ENCODE results near the gene NIT1. TPM values are rescaled to one million over a fixed set of nuclear protein-coding genes. Genes with fewer than 3 reads are reported as not detected.
A peak's percentile ranks its signal among the peaks of the same experiment; 100 is the strongest.

The NIT1 gene
- total RNA-seq, 1 experiment from 2014 or later: 52.9 TPM

DNA sequence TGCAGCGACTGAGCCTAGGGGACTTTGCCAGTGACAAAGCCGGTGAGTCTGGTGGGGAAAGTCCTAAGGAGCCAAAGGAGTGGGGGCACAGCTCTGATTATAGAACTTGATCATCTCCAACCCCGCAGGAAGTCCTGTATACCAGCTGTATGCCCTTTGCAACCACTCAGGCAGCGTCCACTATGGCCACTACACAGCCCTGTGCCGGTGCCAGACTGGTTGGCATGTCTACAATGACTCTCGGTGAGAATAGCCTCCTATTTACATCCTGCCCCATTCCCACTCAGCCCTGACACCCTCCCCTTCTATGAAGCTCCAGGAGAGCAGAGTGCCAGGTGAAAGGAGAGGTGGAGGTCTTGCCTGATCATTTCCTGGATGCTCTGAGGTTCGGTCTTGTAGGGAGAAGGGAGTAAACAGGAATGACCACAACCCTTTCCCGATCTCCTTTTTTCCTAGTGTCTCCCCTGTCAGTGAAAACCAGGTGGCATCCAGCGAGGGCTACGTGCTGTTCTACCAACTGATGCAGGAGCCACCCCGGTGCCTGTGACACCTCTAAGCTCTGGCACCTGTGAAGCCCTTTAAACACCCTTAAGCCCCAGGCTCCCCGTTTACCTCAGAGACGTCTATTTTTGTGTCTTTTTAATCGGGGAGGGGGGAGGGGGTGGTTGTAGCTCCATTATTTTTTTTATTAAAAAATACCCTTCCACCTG is 47.2 kb downstream of the NIT1 start:
- peak overlapping the region; percentile 93 for H3K4me3 Mint-ChIP-seq (ENCODE audit: low read depth, unreplicated experiment)
- BruUV-seq (replicated peaks): no TSS peak
- peaks cover 71% of the 10 kb centered on the region for H3K36me3 Mint-ChIP-seq (ENCODE audit: insufficient read depth, unreplicated experiment)
- H3K9me3 Mint-ChIP-seq (ENCODE audit: low read depth, unreplicated experiment): no peaks in the 10 kb centered on the region
- CTCF ChIA-PET: interaction anchor here (0.5 to 1.3 kb wide), 5 partner anchors 10 to 225 kb away, joined by 3 to 10 read pairs (median 7); partner anchors contain the start of genes B4GALT3 and UFC1
- intact Hi-C loops (cut with micrococcal nuclease; ENCODE audit: unreplicated experiment): no loop called here
- peak overlapping the region; percentile 94 for H3K27ac Mint-ChIP-seq (ENCODE audit: unreplicated experiment)
- H3K4me1 Mint-ChIP-seq (ENCODE audit: low read depth, unreplicated experiment): peaks cover 15% of the 10 kb centered on the region
- TF ChIP-seq, protein P1, sequence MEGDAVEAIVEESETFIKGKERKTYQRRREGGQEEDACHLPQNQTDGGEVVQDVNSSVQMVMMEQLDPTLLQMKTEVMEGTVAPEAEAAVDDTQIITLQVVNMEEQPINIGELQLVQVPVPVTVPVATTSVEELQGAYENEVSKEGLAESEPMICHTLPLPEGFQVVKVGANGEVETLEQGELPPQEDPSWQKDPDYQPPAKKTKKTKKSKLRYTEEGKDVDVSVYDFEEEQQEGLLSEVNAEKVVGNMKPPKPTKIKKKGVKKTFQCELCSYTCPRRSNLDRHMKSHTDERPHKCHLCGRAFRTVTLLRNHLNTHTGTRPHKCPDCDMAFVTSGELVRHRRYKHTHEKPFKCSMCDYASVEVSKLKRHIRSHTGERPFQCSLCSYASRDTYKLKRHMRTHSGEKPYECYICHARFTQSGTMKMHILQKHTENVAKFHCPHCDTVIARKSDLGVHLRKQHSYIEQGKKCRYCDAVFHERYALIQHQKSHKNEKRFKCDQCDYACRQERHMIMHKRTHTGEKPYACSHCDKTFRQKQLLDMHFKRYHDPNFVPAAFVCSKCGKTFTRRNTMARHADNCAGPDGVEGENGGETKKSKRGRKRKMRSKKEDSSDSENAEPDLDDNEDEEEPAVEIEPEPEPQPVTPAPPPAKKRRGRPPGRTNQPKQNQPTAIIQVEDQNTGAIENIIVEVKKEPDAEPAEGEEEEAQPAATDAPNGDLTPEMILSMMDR (IDR thresholded peaks at IDR 0.05; ENCODE audit: unreplicated experiment): no peak
- no peaks in the 10 kb centered on the region for H3K27me3 Mint-ChIP-seq (ENCODE audit: unreplicated experiment)
- DNase-seq: no peak

DNA sequence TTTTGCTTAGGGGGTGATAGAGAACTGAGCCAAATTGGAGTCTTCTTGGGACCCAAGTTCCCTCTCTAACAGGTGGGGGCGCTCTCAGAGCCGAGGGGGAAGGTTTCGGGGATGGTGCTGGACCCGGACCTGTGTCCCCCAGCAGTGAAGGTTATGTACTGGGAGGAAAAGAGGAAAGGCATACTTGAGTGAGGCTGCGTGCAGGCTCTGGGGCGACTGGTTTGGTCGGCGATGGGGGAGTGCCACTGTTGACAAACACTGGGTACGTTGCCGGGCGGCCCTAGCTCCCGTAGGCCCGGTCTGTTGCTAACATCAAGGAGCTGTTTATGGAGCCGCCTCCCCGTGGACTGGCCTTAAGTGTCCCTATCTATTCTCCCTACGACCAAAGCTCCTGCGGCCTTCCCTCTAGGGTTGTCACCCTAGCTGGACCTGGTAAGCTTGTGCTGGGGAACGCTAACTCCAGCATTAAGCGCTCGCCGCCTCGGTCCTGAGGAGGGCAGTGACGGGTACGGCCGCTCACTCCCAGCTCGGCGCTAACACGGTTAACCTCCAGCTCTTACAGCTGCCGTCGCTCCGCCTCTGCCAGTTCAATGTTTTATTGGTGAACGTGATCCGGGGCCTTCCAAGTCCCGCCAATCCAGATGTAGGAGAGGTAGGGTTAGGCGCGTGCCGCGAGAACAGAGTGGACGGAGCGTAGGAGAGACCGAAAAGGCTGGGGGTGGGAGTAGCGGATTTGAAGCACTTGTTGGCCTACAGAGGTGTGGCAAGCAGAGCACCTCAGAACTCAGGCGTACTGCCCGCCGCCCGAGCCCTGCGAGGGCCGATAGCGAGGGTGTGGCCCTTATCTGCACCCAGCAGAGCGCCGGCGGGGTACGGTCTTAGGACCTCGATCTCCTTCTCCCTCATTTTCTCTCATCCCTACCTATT is 48.1 kb downstream of the NIT1 start, which contains the start of gene PPOX:
Gene PPOX (plus strand): TSS at position 685 of the 927 bp plus-strand sequence. CDS start 422 bp downstream, outside the sequence.
- no peaks in the 10 kb centered on the region for H3K9me3 Mint-ChIP-seq (ENCODE audit: low read depth, unreplicated experiment)
- H3K27ac Mint-ChIP-seq (ENCODE audit: unreplicated experiment): peak within 1 kb of the TSS; percentile 94
- no TSS peak for BruUV-seq (replicated peaks)
- CTCF ChIA-PET: interaction anchor here (0.5 to 1.3 kb wide), 10 partner anchors 8 to 224 kb away, joined by 3 to 10 read pairs (median 5); partner anchors contain the start of genes B4GALT3, DEDD, PCP4L1 and TOMM40L
- H3K36me3 Mint-ChIP-seq (ENCODE audit: insufficient read depth, unreplicated experiment): peaks cover 66% of the 10 kb centered on the region
- DNase-seq: peak; percentile 96
- intact Hi-C loops (cut with micrococcal nuclease; ENCODE audit: unreplicated experiment): no loop called here
- peaks cover 7% of the 10 kb centered on the region for H3K4me1 Mint-ChIP-seq (ENCODE audit: low read depth, unreplicated experiment)
- peak within 1 kb of the TSS; percentile 93 for H3K4me3 Mint-ChIP-seq (ENCODE audit: low read depth, unreplicated experiment)
- H3K27me3 Mint-ChIP-seq (ENCODE audit: unreplicated experiment): no peaks in the 10 kb centered on the region
- TF ChIP-seq, protein P1 (IDR thresholded peaks at IDR 0.05; ENCODE audit: unreplicated experiment): peak; percentile 58

DNA sequence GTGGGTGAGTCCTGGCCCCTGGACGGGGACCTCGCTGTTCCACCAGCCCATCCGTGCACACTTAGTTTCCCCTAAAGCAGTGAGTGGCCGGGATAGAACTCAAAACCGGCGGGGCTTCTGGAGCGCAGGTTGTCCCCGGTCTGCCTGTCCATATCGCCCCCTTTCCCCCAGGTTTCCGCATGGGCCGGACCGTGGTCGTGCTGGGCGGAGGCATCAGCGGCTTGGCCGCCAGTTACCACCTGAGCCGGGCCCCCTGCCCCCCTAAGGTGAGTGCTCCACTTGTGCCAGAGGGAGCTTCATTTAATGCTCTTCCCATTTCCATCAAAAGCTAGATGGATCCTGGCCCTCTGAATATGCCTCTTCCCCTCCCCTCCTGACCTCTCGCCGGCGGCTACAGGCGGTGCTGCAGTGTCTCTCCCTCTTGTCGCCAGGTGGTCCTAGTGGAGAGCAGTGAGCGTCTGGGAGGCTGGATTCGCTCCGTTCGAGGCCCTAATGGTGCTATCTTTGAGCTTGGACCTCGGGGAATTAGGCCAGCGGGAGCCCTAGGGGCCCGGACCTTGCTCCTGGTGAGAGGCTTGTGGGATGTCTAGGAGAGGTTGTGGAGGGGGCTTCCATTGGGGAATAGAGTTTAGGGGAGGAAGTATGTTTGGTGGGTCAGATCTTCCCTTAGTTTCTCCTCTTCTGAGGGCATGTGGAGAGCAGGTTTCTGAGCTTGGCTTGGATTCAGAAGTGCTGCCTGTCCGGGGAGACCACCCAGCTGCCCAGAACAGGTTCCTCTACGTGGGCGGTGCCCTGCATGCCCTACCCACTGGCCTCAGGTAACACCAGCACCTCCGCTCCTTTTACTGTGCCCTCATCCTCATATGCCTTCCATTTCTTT is 49.0 kb downstream of the NIT1 start:
- Mint-ChIP-seq H3K27me3 (ENCODE audit: unreplicated experiment) (no peaks in the 10 kb centered on the region), H3K36me3 (ENCODE audit: insufficient read depth, unreplicated experiment) (peaks cover 73% of the 10 kb centered on the region), H3K27ac (ENCODE audit: unreplicated experiment) (peak overlapping the region; percentile 94), H3K4me1 (ENCODE audit: low read depth, unreplicated experiment) (no peaks in the 10 kb centered on the region), H3K4me3 (ENCODE audit: low read depth, unreplicated experiment) (peak overlapping the region; percentile 93), H3K9me3 (ENCODE audit: low read depth, unreplicated experiment) (no peaks in the 10 kb centered on the region)
- CTCF ChIA-PET: interaction anchor here (0.5 to 1.3 kb wide), 9 partner anchors 9 to 1473 kb away, joined by 3 to 12 read pairs (median 3); partner anchors contain the start of genes TOMM40L and UFC1
- intact Hi-C loops (cut with micrococcal nuclease; ENCODE audit: unreplicated experiment): no loop called here
- peak; percentile 31 for DNase-seq
- TF ChIP-seq, protein P1 (IDR thresholded peaks at IDR 0.05; ENCODE audit: unreplicated experiment): no peak
- no TSS peak for BruUV-seq (replicated peaks)

Measured in Calu3 (cell line).